ENCODE measurements around the gene CDH12. TPM values are rescaled to one million over a fixed set of nuclear protein-coding genes. Genes with fewer than 3 reads are reported as not detected.

The CDH12 gene
- polyA plus RNA-seq, 4 donors, result 6.5 to 9.8 (median 6.9) TPM

GRCh38 chr5:21802100-21802499 lies 1051.0 kb downstream of the CDH12 start:
- DNase-seq (ENCODE audit: low read depth in 4 of 4, low spot score in 3 of 4), result no peak

GRCh38 chr5:21792748-21793147 lies 1060.4 kb downstream of the CDH12 start:
- DNase-seq (ENCODE audit: low read depth in 4 of 4, low spot score in 3 of 4), result no peak

DNA sequence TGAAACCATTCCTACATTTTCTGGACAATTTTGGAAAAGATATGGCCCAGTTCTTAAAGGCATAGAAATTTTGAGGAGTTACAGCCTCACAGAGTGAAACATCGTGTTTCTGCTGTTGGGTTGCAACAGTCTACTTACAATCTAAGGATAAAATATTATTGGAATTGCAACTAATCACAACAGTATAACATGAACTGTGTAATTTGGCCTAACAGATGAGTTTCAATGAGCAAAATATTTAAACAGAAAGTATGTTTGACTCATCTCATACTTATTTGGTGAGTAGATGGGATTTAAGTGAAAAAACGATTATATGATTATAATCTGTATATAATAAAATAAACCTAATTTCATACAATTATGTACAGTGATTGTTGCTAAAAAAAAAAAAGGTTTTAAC lies 1061.8 kb downstream of the CDH12 start:
- no peak for DNase-seq (ENCODE audit: low read depth in 4 of 4, low spot score in 3 of 4)

DNA sequence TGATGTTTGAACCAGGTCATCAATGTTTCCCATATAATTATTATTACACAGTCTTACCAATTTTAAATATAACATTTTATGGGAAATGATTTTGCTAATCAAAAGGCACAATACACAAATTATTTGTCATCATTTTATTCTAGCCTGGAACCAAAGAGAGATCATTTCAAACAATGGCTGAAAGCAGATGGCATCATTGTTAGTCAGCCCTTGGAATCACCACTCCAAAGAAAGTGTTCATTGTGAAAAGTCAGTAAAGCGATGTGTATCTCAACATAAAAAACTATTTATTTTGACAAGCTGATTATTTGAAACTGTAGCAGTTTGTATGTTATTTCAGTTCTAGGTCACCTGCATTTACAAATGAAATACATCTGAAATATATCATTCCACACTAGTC lies 1068.7 kb downstream of the CDH12 start:
- no peak for DNase-seq (ENCODE audit: low read depth in 4 of 4, low spot score in 3 of 4)

- DNase-seq (ENCODE audit: low read depth in 4 of 4, low spot score in 3 of 4), result no peak
Measured at GRCh38 chr5:21783074-21783679, 1070.0 kb downstream of the CDH12 start.

DNA sequence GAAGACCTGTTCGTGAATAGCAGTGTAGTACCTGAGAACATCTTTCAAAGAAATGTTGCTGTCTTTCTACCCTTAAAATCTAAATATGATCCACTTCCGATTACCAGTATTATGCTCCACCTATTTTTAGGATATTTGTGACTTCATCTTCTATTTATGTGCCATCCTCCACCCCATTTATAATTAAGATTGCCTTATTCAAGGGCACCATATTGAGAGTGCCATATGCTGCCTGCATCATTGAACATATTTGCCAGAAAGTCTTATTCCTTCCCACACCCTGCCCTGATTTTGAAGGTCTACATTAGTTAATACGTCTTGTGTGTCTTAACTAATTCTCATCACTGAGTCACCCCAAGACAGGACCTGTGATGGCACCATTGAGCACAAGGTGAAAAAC lies 1076.7 kb downstream of the CDH12 start:
- DNase-seq (ENCODE audit: low read depth in 4 of 4, low spot score in 3 of 4), result no peak

DNA sequence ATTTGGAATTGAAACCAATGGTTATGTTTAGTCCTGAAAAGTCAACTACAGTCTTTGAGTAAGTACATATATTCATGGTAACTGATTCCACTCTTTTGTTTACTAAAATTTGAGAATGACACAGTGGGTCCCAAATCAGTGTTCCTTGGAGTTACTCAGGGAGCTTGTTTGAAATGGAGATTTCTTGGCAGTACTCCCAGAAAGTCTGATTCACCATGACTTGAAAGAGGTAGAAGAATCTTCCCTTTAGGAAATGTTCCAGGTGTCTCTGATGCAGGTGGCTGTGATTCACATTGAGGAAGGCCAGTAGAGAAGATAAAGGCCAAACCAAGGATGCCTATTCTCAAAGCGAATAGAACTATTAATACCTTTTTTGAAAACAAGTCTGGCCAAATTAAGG lies 1078.3 kb downstream of the CDH12 start:
- no peak for DNase-seq (ENCODE audit: low read depth in 4 of 4, low spot score in 3 of 4)

GRCh38 chr5:21774281-21774680 lies 1078.9 kb downstream of the CDH12 start:
- DNase-seq (ENCODE audit: low read depth in 4 of 4, low spot score in 3 of 4), result no peak

DNA sequence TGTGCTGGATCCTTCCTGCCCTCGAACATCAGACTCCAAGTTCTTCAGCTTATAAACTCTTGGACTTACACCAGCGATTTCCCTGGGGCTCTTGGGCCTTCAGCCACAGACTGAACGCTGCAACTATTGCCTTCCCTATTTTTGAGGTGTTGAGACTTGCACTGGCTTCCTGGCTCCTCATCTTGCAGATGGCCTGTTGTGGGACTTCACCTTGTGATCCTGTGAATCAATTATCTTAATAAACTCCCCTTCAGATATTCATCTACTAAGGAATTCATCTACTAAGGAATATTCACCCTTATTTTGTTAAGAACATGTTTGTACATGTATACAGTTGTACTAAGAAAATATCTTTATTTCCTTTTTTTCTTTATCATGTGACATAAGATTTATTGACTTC lies 1079.7 kb downstream of the CDH12 start:
- no peak for DNase-seq (ENCODE audit: low read depth in 4 of 4, low spot score in 3 of 4)

- DNase-seq (ENCODE audit: low read depth in 4 of 4, low spot score in 3 of 4), result no peak
Measured at GRCh38 chr5:21765406-21765805, 1087.7 kb downstream of the CDH12 start.

DNA sequence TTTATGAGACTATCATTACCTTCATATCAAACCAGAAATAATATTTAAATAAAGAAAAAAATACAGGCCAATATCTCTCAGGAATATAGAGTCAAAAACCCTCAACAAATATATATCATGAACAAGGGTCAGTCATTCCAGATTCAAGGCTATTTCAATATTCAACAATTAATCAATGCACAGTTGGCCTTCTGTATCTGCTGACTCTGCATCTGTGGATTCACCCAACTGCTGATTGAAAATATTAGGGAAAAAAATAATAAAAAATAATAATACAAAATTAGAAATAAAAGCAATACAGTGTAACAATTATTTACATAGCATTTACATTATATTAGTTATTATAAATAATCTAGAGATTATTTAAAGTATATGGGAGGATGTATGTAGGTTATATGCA lies 1114.0 kb downstream of the CDH12 start:
- no peak for DNase-seq (ENCODE audit: low read depth in 4 of 4, low spot score in 3 of 4)

- DNase-seq (ENCODE audit: low read depth in 4 of 4, low spot score in 3 of 4), result no peak
Measured at GRCh38 chr5:21723500-21723899, 1129.6 kb downstream of the CDH12 start.

DNA sequence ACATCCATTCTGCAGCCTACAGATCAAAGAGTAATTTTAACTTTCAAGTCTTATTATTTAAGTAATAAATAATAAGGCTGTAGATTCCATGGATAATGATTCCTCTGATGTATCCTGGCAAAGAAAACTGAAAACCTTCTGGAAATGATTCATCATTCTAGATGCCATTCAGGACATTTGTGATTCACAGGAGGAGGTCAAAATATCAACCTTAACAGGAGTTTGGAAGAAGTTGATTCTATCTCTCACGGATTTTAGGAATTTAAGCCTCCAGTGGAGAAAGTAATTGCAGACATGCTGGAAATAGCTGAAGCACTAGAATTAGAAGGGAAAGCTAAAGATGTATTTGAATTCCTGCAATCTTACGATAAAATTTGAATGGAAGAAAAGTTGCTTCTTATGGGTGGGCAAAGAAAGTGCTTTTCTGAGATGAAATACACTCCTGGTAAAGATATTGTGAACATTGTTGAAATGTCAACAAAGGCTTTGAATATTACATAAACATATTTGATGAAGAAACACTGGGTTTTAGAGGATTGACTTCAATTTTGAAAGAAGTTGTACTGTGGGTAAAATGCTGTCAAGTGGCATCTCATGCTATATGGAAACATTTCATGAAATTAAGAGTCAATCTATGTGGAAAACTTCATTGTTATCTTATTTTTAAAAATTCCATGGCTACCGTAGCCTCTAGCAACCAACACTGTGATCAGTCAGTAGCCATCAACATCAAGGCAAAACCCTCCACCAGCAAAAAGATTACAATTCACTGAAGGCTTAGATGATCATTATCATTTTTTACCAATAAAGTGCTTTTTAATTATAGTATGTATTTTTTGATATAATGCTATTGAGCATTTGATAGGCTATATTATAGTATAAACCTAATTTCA lies 1141.0 kb downstream of the CDH12 start:
- peak in 2 of 4 donors; percentile 10 to 14 for DNase-seq (ENCODE audit: low read depth in 4 of 4, low spot score in 3 of 4)

DNA sequence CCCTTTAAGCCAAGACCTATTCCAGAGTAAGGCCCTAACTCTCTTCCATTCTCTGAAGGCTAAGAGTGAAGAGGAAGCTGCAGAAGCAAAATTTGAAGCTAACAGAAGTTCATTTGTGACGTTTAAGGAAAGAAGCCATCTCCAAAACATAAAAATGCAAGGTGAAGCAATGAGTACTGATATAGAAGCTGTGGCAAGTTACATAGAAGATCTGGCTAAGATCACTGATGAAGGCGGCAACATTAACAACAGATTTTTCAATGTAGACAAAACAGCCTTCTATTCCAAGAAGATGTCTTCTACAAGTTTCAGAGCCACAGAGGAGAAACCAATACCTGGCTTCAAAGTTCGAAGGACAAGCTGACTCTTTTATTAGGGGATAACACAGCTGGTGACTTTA lies 1143.4 kb downstream of the CDH12 start:
- peak in 1 of 4 donors; percentile 12 for DNase-seq (ENCODE audit: low read depth in 4 of 4, low spot score in 3 of 4)

DNA sequence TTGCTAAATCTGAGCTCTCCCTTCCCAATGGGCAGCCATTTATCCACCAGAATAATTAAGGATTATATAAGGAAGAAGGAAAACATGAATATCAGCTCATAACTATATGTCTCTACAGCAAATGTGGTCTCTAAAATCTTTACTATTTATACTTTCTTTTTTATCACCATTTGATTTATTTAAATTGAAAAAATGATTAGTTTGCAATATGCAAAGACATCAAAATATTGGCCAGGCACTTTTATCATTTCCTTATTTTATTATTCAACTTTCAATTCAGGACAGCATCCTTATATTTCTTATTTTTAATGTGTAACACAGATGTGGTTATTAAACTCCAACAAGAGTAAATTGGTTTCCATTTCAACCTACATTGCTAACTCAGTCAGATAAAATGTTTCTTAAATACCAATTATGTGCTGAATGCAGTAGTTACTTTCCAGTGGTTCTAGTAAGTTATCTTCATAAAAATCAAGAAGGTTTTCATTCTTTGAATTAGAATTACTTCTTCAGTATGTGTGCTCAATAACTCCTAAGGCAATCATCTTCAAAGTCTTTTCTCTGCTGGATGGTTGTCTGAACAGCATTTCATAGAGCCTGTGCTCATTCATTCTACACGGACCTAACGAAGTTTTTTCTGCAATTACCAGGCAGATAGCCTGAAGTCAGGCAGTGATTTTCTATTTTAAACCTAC lies 1148.0 kb downstream of the CDH12 start:
- DNase-seq (ENCODE audit: low read depth in 4 of 4, low spot score in 3 of 4), result no peak

- DNase-seq (ENCODE audit: low read depth in 4 of 4, low spot score in 3 of 4), result no peak
Measured at GRCh38 chr5:21701317-21701716, 1151.8 kb downstream of the CDH12 start.
